Measurements from ENCODE around the gene XIAP. TPM values are rescaled to one million over a fixed set of nuclear protein-coding genes. Genes with fewer than 3 reads are reported as not detected.
"Not testable (repeated sequence)": the region's sequence is repeated elsewhere in the genome, so short reads cannot be mapped to it uniquely, and the experiment has no call there.

The XIAP gene
- total and polyA plus RNA-seq, 3 donors from 2014 or later = 16.5 to 30.2 (median 26.5) TPM

DNA sequence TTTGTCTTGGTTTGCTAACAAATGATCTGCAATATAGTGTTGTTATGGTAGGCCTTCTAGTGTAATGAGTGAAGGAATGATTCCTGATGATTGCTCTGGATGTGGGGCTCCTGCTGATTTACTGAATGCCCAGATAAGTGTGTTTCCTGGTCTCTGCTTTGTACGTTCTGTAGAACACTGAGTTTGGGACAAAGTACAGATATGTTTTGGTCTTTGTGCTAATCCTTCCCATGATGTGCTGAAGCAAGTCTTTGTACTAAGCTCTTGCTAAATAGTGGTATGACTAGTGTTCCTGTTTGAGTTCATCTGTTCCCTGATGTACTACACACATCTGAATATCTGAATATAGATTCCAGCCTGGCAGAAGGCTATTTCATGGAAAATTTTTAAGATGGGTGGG lies 36.9 kb upstream of the XIAP start:
- no peak for DNase-seq
- 88 to 100% methylated on average over 1 of the region's 1 CpG for WGBS, 2 donors

DNA sequence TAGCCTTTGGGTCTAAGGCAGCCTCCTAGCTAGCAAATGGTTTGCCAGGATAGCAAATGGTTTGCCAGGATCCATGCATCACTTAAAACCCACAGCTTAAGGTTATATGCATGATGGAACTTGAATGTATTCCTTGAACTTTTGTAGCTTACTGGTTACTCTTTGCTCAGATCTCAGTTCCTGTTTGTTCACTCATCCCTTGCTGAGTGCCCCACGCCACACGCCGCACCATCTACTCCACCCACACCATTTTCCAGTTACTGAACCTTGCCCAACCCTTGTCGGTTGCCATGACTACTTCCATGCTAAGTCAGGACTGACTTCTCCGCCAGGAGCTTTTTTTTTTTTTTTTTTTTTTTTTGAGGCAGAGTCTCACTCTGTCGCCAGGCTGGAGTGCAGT lies 29.5 kb upstream of the XIAP start:
- H3K36me3 ChIP-seq (ENCODE audit: low read depth, missing control alignments) = no peaks in the 10 kb centered on the region
- H3K4me1 ChIP-seq = no peaks in the 10 kb centered on the region
- TF ChIP-seq POLR2A (IDR thresholded peaks at IDR 0.05) = no peak
- TF ChIP-seq, protein P1, sequence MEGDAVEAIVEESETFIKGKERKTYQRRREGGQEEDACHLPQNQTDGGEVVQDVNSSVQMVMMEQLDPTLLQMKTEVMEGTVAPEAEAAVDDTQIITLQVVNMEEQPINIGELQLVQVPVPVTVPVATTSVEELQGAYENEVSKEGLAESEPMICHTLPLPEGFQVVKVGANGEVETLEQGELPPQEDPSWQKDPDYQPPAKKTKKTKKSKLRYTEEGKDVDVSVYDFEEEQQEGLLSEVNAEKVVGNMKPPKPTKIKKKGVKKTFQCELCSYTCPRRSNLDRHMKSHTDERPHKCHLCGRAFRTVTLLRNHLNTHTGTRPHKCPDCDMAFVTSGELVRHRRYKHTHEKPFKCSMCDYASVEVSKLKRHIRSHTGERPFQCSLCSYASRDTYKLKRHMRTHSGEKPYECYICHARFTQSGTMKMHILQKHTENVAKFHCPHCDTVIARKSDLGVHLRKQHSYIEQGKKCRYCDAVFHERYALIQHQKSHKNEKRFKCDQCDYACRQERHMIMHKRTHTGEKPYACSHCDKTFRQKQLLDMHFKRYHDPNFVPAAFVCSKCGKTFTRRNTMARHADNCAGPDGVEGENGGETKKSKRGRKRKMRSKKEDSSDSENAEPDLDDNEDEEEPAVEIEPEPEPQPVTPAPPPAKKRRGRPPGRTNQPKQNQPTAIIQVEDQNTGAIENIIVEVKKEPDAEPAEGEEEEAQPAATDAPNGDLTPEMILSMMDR (IDR thresholded peaks at IDR 0.05) = no peak
- no peak overlapping the region for H3K27ac ChIP-seq
- H3K27me3 ChIP-seq = no peaks in the 10 kb centered on the region
- H3K4me3 ChIP-seq = no peak overlapping the region
- DNase-seq = no peak
- intact Hi-C loops (cut with DNase I; ENCODE audit: low total_unique reads) = no loop called here
- H3K9me3 ChIP-seq = no peaks in the 10 kb centered on the region
- WGBS, 2 donors = 70 to 74% methylated on average over 5 to 6 of the region's 6 CpGs

More for the DNA sequence above, 36.9 kb upstream of the XIAP start:
- Histone ChIP-seq H3K4me3 (no peak overlapping the region), H3K27me3 (no peaks in the 10 kb centered on the region), H3K9me3 (no peaks in the 10 kb centered on the region), H3K4me1 (no peaks in the 10 kb centered on the region), H3K36me3 (ENCODE audit: low read depth, missing control alignments) (no peaks in the 10 kb centered on the region), H3K27ac (no peak overlapping the region)
- TF ChIP-seq, protein P1 (IDR thresholded peaks at IDR 0.05) = no peak
- TF ChIP-seq POLR2A (IDR thresholded peaks at IDR 0.05) = no peak
- intact Hi-C loops (cut with DNase I; ENCODE audit: low total_unique reads) = no loop called here

DNA sequence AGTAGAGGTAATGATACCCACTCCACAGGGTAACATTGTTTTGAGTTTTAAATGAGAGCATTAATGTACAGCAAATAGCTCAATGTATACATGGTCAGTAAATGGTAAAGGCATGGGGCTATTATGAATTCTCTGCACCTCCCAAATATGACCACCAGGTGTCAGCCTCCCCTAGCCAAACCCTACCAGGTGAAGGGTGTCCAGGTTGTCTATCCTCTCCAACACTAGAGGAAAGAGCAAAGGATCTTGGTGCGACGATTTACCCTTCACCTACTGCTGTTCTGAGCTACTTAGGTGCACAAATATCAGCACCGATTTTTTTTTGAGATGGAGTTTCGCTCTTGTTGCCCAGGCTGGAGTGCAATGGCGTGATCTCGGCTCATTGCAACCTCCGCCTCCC lies 26.5 kb upstream of the XIAP start:
- Histone ChIP-seq H3K27ac (no peak overlapping the region), H3K27me3 (no peaks in the 10 kb centered on the region), H3K9me3 (no peaks in the 10 kb centered on the region), H3K4me1 (no peaks in the 10 kb centered on the region), H3K4me3 (no peak overlapping the region), H3K36me3 (ENCODE audit: low read depth, missing control alignments) (no peaks in the 10 kb centered on the region)
- TF ChIP-seq POLR2A (IDR thresholded peaks at IDR 0.05) = no peak
- TF ChIP-seq, protein P1 (IDR thresholded peaks at IDR 0.05) = peak; percentile 32 to 68 (median 60)
- DNase-seq = peak; percentile 55
- 67 to 93% methylated on average over 3 to 7 of the region's 7 CpGs for WGBS, 2 donors
- intact Hi-C loops (cut with DNase I; ENCODE audit: low total_unique reads) = no loop called here

DNA sequence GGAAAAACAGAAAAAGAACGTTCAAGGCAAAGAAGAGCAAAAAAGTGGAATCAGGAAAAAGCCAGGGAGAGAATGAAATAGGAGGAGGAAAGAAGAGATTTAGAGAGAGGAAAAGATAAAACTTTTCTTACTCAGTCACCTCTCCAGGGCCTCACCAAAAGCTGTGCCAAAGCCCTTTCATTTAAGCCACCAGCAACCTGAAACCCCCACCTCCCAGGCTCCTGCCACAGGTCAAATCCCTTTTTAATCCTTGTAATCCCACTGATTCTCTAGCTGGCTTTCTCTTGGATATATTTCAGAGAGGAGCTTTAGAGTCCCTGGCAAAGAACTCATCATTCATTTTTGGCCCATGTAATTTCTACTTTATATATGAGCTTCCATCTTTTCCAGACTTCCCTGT lies 25.7 kb upstream of the XIAP start:
- Histone ChIP-seq H3K9me3 (no peaks in the 10 kb centered on the region), H3K4me3 (no peak overlapping the region), H3K36me3 (ENCODE audit: low read depth, missing control alignments) (no peaks in the 10 kb centered on the region), H3K27ac (no peak overlapping the region), H3K27me3 (no peaks in the 10 kb centered on the region), H3K4me1 (no peaks in the 10 kb centered on the region)
- DNase-seq = no peak
- intact Hi-C loops (cut with DNase I; ENCODE audit: low total_unique reads) = no loop called here
- TF ChIP-seq, protein P1 (IDR thresholded peaks at IDR 0.05) = no peak
- no peak for TF ChIP-seq POLR2A (IDR thresholded peaks at IDR 0.05)
- 67 to 82% methylated on average over 1 of the region's 1 CpG for WGBS, 2 donors

DNA sequence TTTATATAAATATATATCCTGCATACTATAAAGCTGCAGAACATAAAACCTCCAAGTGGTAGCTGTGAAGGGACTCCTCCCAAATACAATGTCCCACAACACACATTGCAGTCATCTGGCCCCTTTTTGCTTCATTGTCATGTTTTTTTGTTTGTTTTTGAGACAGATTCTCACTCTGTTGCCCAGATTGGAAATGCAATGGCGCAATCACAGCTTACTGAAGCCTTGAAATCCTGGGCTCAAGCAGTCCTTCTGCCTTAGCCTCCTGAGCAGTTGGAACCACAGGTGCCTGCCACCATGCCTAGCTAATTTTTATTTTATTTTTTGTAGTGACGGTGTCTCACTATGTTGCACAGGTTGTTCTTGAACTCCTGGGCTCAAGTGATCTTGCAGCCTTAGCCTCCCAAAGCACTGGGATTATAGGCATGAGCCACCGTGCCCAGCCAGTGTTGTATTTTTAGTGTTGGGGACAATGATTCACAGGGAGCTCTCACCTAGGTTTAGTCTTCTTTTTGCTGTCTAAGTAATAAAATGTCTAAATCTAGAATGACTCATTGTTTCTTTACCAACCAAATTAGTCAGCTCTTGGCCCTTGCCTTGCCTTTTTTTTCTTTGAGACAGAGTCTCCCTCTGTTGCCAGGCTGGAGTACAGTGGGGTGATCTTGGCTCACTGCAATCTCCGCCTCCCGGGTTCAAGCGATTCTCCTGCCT lies 24.0 kb upstream of the XIAP start:
- 94 to 95% methylated on average over 6 of the region's 6 CpGs for WGBS, 2 donors
- no peak for DNase-seq
- intact Hi-C loops (cut with DNase I; ENCODE audit: low total_unique reads) = no loop called here

DNA sequence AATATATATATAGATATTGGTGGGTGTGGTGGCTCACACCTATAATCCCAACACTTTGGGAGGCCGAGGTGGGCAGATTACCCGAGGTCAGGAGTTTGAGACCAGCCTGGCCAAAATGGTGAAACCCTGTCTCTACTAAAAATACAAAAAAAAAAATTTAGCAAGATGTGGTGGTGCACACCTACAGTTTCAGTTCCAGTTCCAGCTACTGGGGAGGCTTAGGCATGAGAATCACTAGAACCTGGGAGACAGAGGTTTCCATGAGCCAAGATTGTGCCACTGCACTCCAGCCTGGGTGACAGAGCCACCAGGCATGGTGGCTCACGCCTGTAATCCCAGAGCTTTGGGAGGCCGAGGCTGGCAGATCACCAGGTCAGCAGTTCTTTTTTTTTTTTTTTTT lies 14.7 kb upstream of the XIAP start:
- intact Hi-C loops (cut with DNase I; ENCODE audit: low total_unique reads); DNase-seq; H3K4me3 ChIP-seq; H3K27me3 ChIP-seq; H3K27ac ChIP-seq; H3K36me3 ChIP-seq (ENCODE audit: low read depth, missing control alignments); H3K9me3 ChIP-seq; H3K4me1 ChIP-seq: not testable (repeated sequence)
- 83 to 90% methylated on average over 2 to 4 of the region's 4 CpGs for WGBS, 2 donors

More for the DNA sequence above, 24.0 kb upstream of the XIAP start:
- Histone ChIP-seq H3K27ac (no peak overlapping the region), H3K27me3 (no peaks in the 10 kb centered on the region), H3K9me3 (no peaks in the 10 kb centered on the region), H3K36me3 (ENCODE audit: low read depth, missing control alignments) (no peaks in the 10 kb centered on the region), H3K4me3 (no peak overlapping the region), H3K4me1 (no peaks in the 10 kb centered on the region)
- no peak for TF ChIP-seq POLR2A (IDR thresholded peaks at IDR 0.05)
- TF ChIP-seq, protein P1 (IDR thresholded peaks at IDR 0.05) = no peak

Data from testis (tissue), 3 donors.